ENCODE measurements around the gene SH2D7.

The SH2D7 gene

GRCh38 chr15:78107471-78107870, 15.1 kb downstream of the SH2D7 start:
- no peak for TF ChIP-seq CTCF (conservative IDR thresholded peaks at IDR 0.05; ENCODE audit: low read depth, low read length)
- DNase-seq (ENCODE audit: low read depth): no peak
- no peak overlapping the region for H3K4me3 ChIP-seq (ENCODE audit: low read depth, low read length)

- peak; percentile 91 for DNase-seq (ENCODE audit: low read depth)
- H3K4me3 ChIP-seq (ENCODE audit: low read depth, low read length): no peak overlapping the region
- peak; percentile 93 for TF ChIP-seq CTCF (conservative IDR thresholded peaks at IDR 0.05; ENCODE audit: low read depth, low read length)
Observed at GRCh38 chr15:78108300-78109084, 16.1 kb downstream of the SH2D7 start.

- TF ChIP-seq CTCF (conservative IDR thresholded peaks at IDR 0.05; ENCODE audit: low read depth, low read length): no peak
- DNase-seq (ENCODE audit: low read depth): no peak
- no peak overlapping the region for H3K4me3 ChIP-seq (ENCODE audit: low read depth, low read length)
Observed at GRCh38 chr15:78109156-78109555, 16.8 kb downstream of the SH2D7 start.

GRCh38 chr15:78110096-78110495, 17.7 kb downstream of the SH2D7 start:
- DNase-seq (ENCODE audit: low read depth): no peak
- H3K4me3 ChIP-seq (ENCODE audit: low read depth, low read length): no peak overlapping the region
- no peak for TF ChIP-seq CTCF (conservative IDR thresholded peaks at IDR 0.05; ENCODE audit: low read depth, low read length)

- no peak for TF ChIP-seq CTCF (conservative IDR thresholded peaks at IDR 0.05; ENCODE audit: low read depth, low read length)
- DNase-seq (ENCODE audit: low read depth): no peak
- H3K4me3 ChIP-seq (ENCODE audit: low read depth, low read length): no peak overlapping the region
Observed at GRCh38 chr15:78110916-78111475, 18.6 kb downstream of the SH2D7 start.

GRCh38 chr15:78111788-78112187, 19.4 kb downstream of the SH2D7 start:
- no peak for DNase-seq (ENCODE audit: low read depth)
- TF ChIP-seq CTCF (conservative IDR thresholded peaks at IDR 0.05; ENCODE audit: low read depth, low read length): no peak

GRCh38 chr15:78112551-78112950, 20.2 kb downstream of the SH2D7 start:
- TF ChIP-seq CTCF (conservative IDR thresholded peaks at IDR 0.05; ENCODE audit: low read depth, low read length): no peak
- DNase-seq (ENCODE audit: low read depth): no peak
- no peak overlapping the region for H3K4me3 ChIP-seq (ENCODE audit: low read depth, low read length)

More at GRCh38 chr15:78111788-78112187, 19.4 kb downstream of the SH2D7 start:
- no peak overlapping the region for H3K4me3 ChIP-seq (ENCODE audit: low read depth, low read length)

Data from choroid plexus epithelial cell (primary cell).